ENCODE results near the gene STPG4. TPM values are rescaled to one million over a fixed set of nuclear protein-coding genes. Genes with fewer than 3 reads are reported as not detected.

Gene STPG4
- polyA plus RNA-seq, 3 donors, result 0.20 to 0.24 TPM; not detected in 1

DNA sequence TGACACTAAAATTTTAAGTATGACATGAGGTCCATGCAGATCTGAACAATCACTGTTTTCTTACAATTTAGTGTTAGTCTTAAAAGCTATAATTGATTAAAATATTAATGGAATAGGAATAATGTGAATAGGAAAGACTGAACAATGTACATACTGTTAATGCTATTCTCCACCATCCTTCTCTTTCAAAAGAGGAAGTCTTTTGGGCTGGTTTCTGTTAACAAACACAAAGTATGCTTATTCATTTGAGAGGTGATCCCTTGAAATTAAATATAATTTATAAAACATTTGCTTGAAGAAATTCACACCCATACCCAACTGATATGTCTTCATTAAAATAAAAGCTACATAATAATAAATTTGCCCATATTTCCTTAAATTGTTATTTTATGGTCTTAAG lies 2.3 kb downstream of the STPG4 start:
- Histone ChIP-seq H3K9me3 (replicated peaks in 1 of 2; ENCODE audit: control insufficient read depth in 1 of 2, insufficient read depth in 1 of 2, low read length in 2 of 2) (no peaks in the 10 kb centered on the region), H4K20me1 (ENCODE audit: insufficient read depth, low read length) (peaks cover 3% of the 10 kb centered on the region), H3K36me3 (replicated peaks in 1 of 2; ENCODE audit: control insufficient read depth in 1 of 2, insufficient read depth in 2 of 2, low read length in 2 of 2) (peaks cover 58 to 93% of the 10 kb centered on the region in 2 donors), H3K27ac (ENCODE audit: low read depth in 1 of 2, low read length in 2 of 2) (peak overlapping the region in 1 of 2 donors; percentile 66), H3K79me2 (ENCODE audit: insufficient read depth, low read length) (no peaks in the 10 kb centered on the region), H3K9ac (ENCODE audit: insufficient read depth, low read length, poor library complexity, severe bottlenecking) (no peak overlapping the region), H3K27me3 (ENCODE audit: control insufficient read depth in 2 of 2, insufficient read depth in 2 of 2, low read length in 2 of 2) (no peaks in the 10 kb centered on the region), H3K4me1 (ENCODE audit: control insufficient read depth in 1 of 2, insufficient read depth in 2 of 2, low read length in 2 of 2) (peaks cover 4 to 12% of the 10 kb centered on the region in 2 donors), H3K4me2 (replicated peaks; ENCODE audit: extremely low read depth, low read length, poor library complexity, severe bottlenecking) (no peak overlapping the region), H3K4me3 (replicated peaks in 1 of 3; ENCODE audit: low read depth in 2 of 3, low read length in 3 of 3) (no peak overlapping the region), H2AFZ (ENCODE audit: insufficient read depth, low read depth, low read length, poor library complexity, severe bottlenecking) (no peak overlapping the region)
- Mint-ChIP-seq H3K36me3 (peaks cover 59 to 81% of the 10 kb centered on the region in 2 donors), H3K27me3 (ENCODE audit: low read depth in 3 of 3) (no peaks in the 10 kb centered on the region), H3K4me1 (peaks cover 11% of the 10 kb centered on the region), H3K27ac (peak overlapping the region in 2 of 7 donors; percentile 30 to 38), H3K9me3 (peaks cover 0 to 3% (median 0%) of the 10 kb centered on the region in 7 donors), H3K4me3 (no peak overlapping the region)
- intact Hi-C loops (cut with micrococcal nuclease), result no loop called here
- DNase-seq, result peak in 2 of 3 donors; percentile 14 to 32
- TF ChIP-seq, protein P1, sequence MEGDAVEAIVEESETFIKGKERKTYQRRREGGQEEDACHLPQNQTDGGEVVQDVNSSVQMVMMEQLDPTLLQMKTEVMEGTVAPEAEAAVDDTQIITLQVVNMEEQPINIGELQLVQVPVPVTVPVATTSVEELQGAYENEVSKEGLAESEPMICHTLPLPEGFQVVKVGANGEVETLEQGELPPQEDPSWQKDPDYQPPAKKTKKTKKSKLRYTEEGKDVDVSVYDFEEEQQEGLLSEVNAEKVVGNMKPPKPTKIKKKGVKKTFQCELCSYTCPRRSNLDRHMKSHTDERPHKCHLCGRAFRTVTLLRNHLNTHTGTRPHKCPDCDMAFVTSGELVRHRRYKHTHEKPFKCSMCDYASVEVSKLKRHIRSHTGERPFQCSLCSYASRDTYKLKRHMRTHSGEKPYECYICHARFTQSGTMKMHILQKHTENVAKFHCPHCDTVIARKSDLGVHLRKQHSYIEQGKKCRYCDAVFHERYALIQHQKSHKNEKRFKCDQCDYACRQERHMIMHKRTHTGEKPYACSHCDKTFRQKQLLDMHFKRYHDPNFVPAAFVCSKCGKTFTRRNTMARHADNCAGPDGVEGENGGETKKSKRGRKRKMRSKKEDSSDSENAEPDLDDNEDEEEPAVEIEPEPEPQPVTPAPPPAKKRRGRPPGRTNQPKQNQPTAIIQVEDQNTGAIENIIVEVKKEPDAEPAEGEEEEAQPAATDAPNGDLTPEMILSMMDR (IDR thresholded peaks at IDR 0.05), result no peak

DNA sequence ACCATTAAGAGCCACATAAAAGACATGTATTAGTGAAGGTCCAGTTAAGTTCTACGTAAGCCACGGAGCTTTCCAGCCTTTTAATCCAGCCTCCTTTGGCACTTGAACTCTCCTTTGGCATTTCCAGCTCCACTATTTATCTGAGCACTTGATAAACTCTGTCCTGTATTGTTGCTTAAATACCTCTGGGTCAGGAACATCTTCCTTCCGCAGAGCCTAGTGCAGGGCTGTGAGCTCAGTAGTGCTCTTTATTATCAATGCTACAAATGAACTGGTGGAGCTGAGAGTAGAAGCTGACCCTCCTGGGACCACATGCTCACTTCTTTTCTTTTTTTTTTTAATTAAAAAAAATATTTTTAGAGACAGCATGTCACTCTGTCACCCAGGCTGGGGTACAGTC lies 4.9 kb downstream of the STPG4 start:
- Histone ChIP-seq H3K9ac (ENCODE audit: insufficient read depth, low read length, poor library complexity, severe bottlenecking) (no peak overlapping the region), H3K4me2 (replicated peaks; ENCODE audit: extremely low read depth, low read length, poor library complexity, severe bottlenecking) (no peak overlapping the region), H3K9me3 (replicated peaks in 1 of 2; ENCODE audit: control insufficient read depth in 1 of 2, insufficient read depth in 1 of 2, low read length in 2 of 2) (no peaks in the 10 kb centered on the region), H2AFZ (ENCODE audit: insufficient read depth, low read depth, low read length, poor library complexity, severe bottlenecking) (no peak overlapping the region), H4K20me1 (ENCODE audit: insufficient read depth, low read length) (no peaks in the 10 kb centered on the region), H3K27ac (ENCODE audit: low read depth in 1 of 2, low read length in 2 of 2) (no peak overlapping the region), H3K36me3 (replicated peaks in 1 of 2; ENCODE audit: control insufficient read depth in 1 of 2, insufficient read depth in 2 of 2, low read length in 2 of 2) (peaks cover 77 to 93% of the 10 kb centered on the region in 2 donors), H3K27me3 (ENCODE audit: control insufficient read depth in 2 of 2, insufficient read depth in 2 of 2, low read length in 2 of 2) (no peaks in the 10 kb centered on the region), H3K4me3 (replicated peaks in 1 of 3; ENCODE audit: low read depth in 2 of 3, low read length in 3 of 3) (no peak overlapping the region), H3K79me2 (ENCODE audit: insufficient read depth, low read length) (no peaks in the 10 kb centered on the region), H3K4me1 (ENCODE audit: control insufficient read depth in 1 of 2, insufficient read depth in 2 of 2, low read length in 2 of 2) (peaks cover 4 to 12% of the 10 kb centered on the region in 2 donors)
- Mint-ChIP-seq H3K36me3 (peaks cover 42 to 55% of the 10 kb centered on the region in 2 donors), H3K9me3 (peaks cover 0 to 3% (median 0%) of the 10 kb centered on the region in 7 donors), H3K4me3 (no peak overlapping the region), H3K4me1 (peaks cover 8% of the 10 kb centered on the region), H3K27ac (no peak overlapping the region), H3K27me3 (ENCODE audit: low read depth in 3 of 3) (no peaks in the 10 kb centered on the region)
- TF ChIP-seq, protein P1 (IDR thresholded peaks at IDR 0.05), result no peak
- WGBS (ENCODE audit: insufficient coverage), result 100% methylated on average over 2 of the region's 3 CpGs
- DNase-seq, result no peak
- intact Hi-C loops (cut with micrococcal nuclease), result no loop called here

Data from CD14-positive monocyte (primary cell).